Adipocyte (in vitro differentiated cells): ENCODE results near the gene GSK3A.

ENCODE experiments used
- DNase-seq: peaks from one replicate; pipeline ENCODE4 v3.0.0-alpha.2; 2015; ENCODE audit warnings: low read depth
- H3K27me3 ChIP-seq: replicated peaks from 2 replicates; pipeline ENCODE4 v1.7.0; 2013; ENCODE audit warnings: mild to moderate bottlenecking, low read length, moderate library complexity; ENCODE audit not compliant: control insufficient read depth, insufficient read depth
- H3K36me3 ChIP-seq: 2 replicates; pipeline ENCODE4 v1.7.0; 2013; ENCODE audit warnings: low read length, mild to moderate bottlenecking, moderate library complexity; ENCODE audit not compliant: control insufficient read depth, insufficient read depth, severe bottlenecking
- H3K4me1 ChIP-seq: 2 replicates; pipeline ENCODE4 v1.7.0; 2013; ENCODE audit warnings: mild to moderate bottlenecking, low read length, moderate library complexity; ENCODE audit not compliant: control insufficient read depth, insufficient read depth
- H3K4me3 ChIP-seq: 2 replicates; pipeline ENCODE4 v1.7.0; 2013; ENCODE audit warnings: mild to moderate bottlenecking, low read length, moderate library complexity
- H3K9ac ChIP-seq: 2 replicates; pipeline ENCODE4 v1.7.0; 2013; ENCODE audit warnings: mild to moderate bottlenecking, low read length, moderate library complexity
- H3K9me3 ChIP-seq: 2 replicates; pipeline ENCODE4 v1.7.0; 2013; ENCODE audit warnings: mild to moderate bottlenecking, low read length, moderate library complexity; ENCODE audit not compliant: control insufficient read depth

The GSK3A gene

DNA sequence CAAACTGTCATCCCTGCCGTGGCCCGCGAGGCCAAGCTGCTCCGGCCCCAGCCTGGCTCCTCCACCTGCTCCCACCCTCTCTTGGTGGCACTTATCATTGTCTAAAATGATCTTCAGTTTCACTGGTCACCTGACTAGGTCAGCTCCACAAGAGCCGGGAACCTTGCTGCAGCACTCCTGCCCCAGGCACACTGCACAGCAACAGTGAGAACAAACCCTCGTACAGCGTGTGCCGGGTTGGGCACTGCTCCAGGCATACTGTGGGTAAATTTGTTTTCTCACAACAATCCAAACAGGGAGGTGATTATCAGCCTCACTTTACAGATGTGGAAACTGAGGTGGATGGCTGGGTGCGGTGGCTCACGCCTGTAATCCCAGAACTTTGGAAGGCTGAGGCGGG, 33.8 kb downstream of the GSK3A start:
- H3K27me3 ChIP-seq, result no peaks in the 10 kb centered on the region
- H3K36me3 ChIP-seq, result peaks cover 32% of the 10 kb centered on the region
- no peaks in the 10 kb centered on the region for H3K9me3 ChIP-seq
- H3K4me3 ChIP-seq, result no peak overlapping the region
- no peak overlapping the region for H3K9ac ChIP-seq
- DNase-seq, result no peak
- peaks cover 5% of the 10 kb centered on the region for H3K4me1 ChIP-seq

DNA sequence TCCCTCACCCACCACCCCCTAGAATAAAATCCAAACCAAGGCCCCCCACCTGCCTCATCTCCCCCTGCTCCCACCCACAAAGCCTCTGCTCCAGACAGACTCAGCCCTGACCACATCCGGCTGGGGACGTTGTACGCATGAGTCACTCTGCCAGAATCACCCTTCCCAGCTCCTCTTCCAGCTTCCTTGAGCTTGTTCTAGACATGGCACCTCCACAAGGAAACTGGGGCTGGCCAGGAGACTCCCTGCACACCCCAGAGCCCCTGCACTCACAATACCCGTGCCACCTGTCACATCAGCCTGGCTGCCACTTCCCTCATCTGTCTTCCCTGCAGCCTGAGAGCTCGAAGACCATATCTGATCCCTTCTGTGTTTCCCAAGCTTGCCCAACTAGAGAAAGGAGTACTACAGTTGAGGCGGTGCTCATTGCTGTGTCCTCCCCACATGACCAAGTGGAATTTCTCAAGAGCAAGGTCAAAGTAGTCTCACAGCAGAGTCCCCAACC, 34.6 kb downstream of the GSK3A start:
- Histone ChIP-seq H3K9ac (no peak overlapping the region), H3K9me3 (no peaks in the 10 kb centered on the region), H3K36me3 (peaks cover 34% of the 10 kb centered on the region), H3K27me3 (no peaks in the 10 kb centered on the region), H3K4me3 (no peak overlapping the region), H3K4me1 (peaks cover 5% of the 10 kb centered on the region)
- DNase-seq, result peak; percentile 62

DNA sequence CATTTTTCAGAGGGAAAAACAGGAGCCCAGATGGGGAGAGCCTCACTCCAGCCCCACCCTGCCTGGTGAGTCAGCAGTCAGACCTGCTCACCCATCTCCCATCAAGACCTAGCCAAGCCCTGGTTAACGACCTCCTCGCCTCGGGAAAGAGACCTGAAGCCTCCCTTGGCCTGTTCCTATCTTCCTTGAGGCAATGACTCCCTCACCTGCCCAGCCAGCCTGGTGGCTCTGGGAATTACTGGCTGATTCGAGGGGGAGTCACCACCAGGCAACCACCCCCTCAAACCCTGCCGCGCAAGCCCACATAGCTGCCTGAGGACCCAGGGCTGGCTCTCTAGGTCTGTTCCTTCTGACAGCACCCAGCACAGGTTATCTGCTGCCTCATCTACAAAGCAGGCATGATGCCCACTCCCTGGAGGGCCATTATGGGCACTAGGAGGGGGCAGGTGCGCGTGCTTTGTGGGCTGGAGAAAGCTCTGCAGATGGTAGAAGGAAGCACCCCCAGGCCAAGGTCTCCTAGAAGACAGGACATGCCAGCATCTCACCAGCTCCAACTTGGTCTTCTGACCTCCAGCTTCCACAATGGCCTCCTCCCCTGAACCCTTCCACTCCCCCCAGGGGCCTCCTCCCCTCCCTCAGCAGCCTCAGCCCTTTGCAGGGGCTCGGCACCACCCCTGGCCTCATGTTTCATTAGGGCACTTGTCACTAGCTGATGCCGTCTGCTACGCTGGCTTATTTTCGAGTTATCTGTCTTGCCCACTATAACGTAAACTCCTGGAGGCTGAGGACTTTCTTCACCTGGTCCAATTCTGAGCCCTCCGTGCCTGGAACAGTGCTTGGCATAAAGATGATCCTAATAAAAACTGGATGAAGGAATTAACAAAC, 35.3 kb downstream of the GSK3A start:
- Histone ChIP-seq H3K4me1 (peaks cover 6% of the 10 kb centered on the region), H3K4me3 (no peak overlapping the region), H3K36me3 (peaks cover 36% of the 10 kb centered on the region), H3K9me3 (no peaks in the 10 kb centered on the region), H3K27me3 (no peaks in the 10 kb centered on the region), H3K9ac (no peak overlapping the region)
- peak; percentile 7 for DNase-seq

DNA sequence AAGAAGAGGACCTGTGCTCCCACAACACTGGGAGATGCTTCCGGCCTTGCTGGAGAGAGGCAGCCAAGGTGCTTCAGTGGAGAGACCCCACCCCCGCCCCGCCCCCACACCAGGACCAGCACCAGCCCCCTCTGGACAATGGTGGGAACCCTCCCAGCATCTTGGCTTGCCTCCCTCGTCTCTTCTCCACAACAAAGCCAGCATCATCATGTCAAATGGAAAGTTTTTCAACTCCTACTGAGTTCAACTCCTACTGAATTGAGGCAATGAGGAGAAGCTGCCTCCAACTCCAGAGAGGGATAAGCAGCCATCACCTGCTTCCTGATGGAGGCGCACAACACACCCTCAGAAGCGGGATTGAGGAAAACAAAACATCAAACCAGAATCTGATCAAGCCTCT, 37.7 kb downstream of the GSK3A start:
- Histone ChIP-seq H3K27me3 (no peaks in the 10 kb centered on the region), H3K9ac (no peak overlapping the region), H3K4me3 (no peak overlapping the region), H3K36me3 (peaks cover 41% of the 10 kb centered on the region), H3K9me3 (no peaks in the 10 kb centered on the region), H3K4me1 (peaks cover 14% of the 10 kb centered on the region)
- DNase-seq, result no peak

DNA sequence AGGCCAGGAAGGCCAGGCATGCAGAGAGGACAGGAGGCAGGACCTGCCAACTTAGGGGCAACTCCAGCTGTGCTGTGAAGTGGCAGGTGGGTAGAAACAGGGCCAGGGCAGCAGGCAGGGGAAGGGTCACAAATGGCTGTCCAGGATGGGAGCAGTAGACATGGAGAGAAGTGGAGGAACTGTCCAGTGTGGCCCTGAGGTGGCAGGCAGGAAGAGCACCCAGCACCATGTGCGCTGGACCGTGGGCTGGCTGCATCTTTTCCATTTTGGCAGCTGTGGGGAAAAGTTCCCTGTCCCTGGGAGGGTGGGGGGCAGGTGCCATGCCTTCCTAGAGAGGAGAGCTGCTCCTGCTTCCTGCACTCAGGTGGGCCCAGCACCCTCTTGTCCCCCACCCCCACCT, 38.7 kb downstream of the GSK3A start:
- no peak overlapping the region for H3K9ac ChIP-seq
- H3K9me3 ChIP-seq, result no peaks in the 10 kb centered on the region
- DNase-seq, result no peak
- peaks cover 14% of the 10 kb centered on the region for H3K4me1 ChIP-seq
- peaks cover 41% of the 10 kb centered on the region for H3K36me3 ChIP-seq
- H3K27me3 ChIP-seq, result no peaks in the 10 kb centered on the region
- no peak overlapping the region for H3K4me3 ChIP-seq

DNA sequence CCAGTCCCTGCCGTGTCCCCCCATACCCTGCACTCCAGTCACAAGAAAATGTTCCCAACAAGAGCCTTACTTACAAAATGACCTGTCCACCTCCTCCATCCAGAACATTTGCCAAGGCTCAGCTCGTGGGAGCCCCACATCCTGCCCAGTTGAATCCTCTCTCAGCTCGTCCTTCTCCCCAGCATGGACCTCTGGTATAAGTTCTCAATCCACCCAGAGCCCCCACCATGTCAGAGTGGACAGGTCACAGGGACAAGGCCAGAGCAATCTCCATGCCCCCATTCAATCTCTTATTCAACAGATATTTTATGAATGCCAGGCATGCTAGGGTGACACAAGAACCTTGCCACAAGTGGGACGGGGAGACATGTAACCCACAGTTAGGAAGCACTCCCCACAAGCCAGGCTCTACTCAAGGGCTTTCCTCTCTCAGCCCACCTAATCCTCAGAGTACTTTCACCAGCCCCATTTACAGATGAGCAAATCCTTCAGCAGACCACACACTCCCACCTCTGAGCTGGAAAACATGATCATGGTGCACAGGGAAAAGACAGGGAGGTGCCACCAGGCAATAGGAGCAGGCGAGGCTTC, 40.0 kb downstream of the GSK3A start:
- no peaks in the 10 kb centered on the region for H3K9me3 ChIP-seq
- peaks cover 10% of the 10 kb centered on the region for H3K4me1 ChIP-seq
- DNase-seq, result no peak
- no peak overlapping the region for H3K9ac ChIP-seq
- no peaks in the 10 kb centered on the region for H3K27me3 ChIP-seq
- H3K4me3 ChIP-seq, result no peak overlapping the region
- H3K36me3 ChIP-seq, result peaks cover 41% of the 10 kb centered on the region

DNA sequence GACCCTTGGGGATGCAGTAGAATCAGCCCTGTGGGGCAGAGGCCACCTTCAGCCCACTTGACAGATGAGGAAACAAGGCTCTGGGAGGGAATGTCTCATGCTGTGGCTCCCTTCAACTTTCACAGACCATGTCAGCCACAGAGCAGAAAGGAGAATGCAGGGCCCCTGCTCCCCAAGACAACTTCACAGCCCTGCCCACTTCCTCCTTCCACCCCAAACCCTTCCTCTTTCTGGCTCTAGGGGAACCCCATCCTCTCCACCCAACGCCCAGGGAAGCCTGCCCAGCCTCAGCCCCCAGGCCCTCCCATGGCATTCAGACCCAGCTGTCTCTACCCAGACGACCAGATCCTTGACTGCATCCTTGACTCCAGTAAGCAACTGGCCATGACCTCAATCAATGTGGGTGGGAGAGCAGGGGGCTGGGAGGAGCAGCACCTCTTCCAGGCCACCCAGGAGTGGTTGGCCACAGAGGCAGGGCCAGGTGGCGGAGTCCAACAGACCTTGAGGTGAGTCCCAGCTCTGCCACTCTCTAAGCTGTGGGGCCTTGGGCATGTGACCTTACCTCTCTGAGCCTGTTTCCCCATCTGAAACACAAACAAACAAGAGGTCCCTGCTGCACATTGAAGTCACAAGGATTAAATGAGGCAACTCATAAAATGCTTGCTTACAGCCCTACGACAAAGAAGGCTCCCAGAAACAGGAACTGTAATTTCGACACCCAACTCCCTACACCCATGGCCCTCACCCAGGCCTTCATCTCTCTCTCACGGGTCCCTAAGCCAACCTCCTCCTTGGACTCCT, 40.7 kb downstream of the GSK3A start:
- DNase-seq, result no peak
- Histone ChIP-seq H3K27me3 (no peaks in the 10 kb centered on the region), H3K36me3 (peaks cover 41% of the 10 kb centered on the region), H3K4me1 (peaks cover 12% of the 10 kb centered on the region), H3K9ac (no peak overlapping the region), H3K4me3 (no peak overlapping the region), H3K9me3 (no peaks in the 10 kb centered on the region)

DNA sequence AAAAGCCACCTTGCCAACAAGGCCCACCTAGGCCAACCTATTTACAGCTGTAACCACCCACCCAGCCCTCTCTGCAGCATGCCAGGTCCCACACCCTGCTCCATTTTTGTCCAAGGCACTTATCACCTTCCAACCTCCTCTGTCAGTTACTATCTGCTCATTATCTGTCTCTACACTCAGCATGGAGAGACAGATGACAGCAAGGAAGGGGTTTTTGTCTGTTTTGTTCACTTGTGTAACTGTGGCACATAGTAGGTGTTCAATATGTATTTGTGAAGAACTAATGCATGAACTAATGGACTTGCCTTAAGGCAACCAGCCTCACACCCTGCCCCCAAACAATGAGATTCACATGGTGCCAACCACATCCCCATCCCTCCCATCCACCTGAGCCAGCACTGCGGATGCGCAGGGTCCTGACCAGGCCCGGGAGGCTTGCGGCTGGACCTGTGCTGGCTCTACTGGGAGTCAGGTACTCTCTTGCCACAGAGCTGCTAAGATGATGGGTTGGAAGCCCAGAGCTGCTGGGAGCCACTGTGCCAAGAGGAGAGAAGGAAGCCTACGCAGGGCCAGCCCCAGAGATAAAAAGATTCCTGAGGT, 42.2 kb downstream of the GSK3A start:
- Histone ChIP-seq H3K36me3 (peaks cover 41% of the 10 kb centered on the region), H3K27me3 (no peaks in the 10 kb centered on the region), H3K4me1 (peaks cover 12% of the 10 kb centered on the region), H3K9me3 (no peaks in the 10 kb centered on the region), H3K4me3 (no peak overlapping the region), H3K9ac (no peak overlapping the region)
- no peak for DNase-seq

DNA sequence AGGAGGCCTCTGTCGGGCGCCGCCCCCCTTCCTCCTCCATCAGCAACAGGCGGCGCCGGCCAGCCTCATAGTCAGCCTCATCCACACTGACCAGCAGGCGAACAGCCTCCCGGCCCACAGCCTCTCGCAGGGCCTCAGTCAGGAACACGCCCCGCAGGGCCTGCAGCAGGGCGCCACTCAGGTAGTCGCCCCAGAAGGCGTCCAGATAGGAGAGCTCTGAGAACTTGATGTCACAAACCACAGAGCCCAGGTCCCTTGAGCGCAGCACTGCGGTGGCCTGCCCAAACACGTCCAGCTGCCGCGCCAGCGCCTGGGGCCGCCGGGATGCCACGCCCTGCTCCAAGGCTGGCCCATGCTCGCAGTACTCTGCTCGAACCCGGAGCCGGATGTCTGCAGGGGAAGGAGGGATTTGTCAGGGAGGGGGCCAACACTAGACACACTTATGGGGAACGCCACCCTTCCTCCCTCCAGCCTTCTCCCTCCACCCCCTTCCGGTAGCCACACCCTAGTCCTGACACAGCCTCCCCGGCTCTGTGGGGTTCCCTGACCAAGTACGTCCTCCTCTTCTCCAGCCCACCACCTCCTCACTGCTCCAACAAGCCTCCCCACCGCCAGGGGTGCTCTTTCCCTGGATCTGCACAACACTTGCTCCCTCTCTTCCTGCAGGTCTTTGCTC, 42.8 kb downstream of the GSK3A start:
- H3K27me3 ChIP-seq, result no peaks in the 10 kb centered on the region
- no peak overlapping the region for H3K4me3 ChIP-seq
- H3K36me3 ChIP-seq, result peaks cover 38% of the 10 kb centered on the region
- no peak for DNase-seq
- no peak overlapping the region for H3K9ac ChIP-seq
- H3K9me3 ChIP-seq, result no peaks in the 10 kb centered on the region
- H3K4me1 ChIP-seq, result peaks cover 12% of the 10 kb centered on the region

DNA sequence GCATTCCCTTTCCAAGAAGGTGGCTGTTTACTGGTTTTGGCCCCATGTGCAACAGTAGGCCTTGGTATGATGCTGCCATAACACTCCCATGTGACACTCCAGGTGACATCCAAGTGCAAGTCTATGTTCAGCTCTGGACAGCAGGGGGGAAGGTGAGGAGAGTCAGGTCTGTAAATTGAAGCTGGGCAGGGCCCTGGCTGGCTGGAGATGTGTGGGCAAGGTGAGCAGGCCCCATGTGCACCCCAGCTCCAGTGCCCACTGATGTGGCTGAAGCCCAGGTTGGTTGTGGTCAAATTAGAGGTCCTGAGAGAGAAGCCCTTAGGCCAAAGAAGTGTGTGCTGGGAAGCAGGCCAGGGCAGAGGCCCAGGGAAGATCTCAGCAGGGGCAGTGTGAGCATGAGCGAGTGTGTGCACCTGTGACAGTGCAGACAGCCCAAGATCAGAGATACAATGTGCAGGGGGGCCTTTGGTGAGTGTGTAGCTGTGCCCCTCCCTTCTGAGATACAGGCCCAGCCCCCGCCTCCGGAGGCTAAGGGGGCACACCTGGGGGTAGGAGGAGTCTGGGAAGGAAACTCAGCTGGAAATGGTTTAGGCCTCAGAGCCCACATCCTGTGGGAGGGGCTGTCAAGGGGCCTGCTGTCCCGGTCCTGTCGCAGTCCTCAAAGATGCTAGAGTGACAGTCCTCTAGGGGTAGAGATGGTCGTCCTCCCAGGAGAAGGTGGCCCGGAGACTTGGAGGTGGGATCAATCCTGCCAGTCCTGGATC, 43.5 kb downstream of the GSK3A start:
- Histone ChIP-seq H3K4me3 (no peak overlapping the region), H3K9me3 (no peaks in the 10 kb centered on the region), H3K27me3 (no peaks in the 10 kb centered on the region), H3K9ac (no peak overlapping the region), H3K36me3 (peaks cover 32% of the 10 kb centered on the region), H3K4me1 (peaks cover 12% of the 10 kb centered on the region)
- no peak for DNase-seq
